ENCODE results near the gene HP1BP3.
"Not testable (repeated sequence)": the region's sequence is repeated elsewhere in the genome, so short reads cannot be mapped to it uniquely, and the experiment has no call there.

The HP1BP3 gene

DNA sequence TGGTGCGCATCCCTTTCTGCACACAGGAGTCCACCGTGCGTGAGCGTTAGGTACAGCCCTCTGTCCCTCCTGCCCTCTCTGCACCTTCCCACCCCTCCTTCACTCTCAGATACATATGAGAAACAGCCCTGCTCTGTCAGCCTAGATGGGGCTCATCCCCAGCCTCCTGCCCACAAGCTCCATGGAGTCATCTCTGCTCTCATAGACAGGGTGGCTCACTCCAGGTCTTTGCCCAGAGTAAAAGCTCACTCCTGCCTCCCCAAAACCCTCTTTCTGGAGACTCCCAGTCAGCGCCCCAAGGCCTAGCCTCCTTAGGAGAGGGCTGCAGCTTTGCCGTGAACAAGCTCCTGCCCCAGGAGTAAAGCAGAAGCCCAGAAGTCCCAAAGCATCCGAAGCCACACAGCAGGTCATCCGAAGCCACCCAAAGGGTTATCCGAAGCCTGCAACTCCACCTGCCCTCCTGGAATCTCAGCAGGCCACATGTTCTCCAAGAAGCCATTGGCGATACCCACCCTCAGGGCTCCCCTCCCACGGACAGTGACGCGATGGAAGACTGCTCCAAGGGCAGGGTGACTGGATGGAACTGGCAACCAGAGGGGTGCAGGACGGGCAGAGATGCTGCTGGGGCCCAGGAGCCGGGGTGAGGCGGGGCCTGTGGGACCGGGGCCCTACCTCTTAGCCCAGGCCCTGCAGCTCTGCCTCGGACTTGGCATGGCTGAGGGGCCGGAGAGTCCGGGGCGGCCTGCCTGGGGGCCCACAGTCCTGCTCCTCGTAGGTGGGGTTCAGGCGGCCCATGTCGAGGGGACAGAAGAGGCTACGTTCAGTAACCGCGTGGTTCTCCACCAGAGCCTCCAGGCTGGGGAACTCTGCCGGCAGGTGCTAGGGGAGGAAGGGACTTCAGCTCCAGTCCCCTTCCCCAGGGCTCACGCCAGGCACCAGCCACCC lies 65.7 kb downstream of the HP1BP3 start:
- POLR2A ChIA-PET (ENCODE audit: low non-redundant PET) = interaction anchor here (0.6 kb wide), 1 partner anchor 77 kb away, joined by 3 read pairs; no protein-coding TSS in a partner anchor
- TF ChIP-seq, protein P1, sequence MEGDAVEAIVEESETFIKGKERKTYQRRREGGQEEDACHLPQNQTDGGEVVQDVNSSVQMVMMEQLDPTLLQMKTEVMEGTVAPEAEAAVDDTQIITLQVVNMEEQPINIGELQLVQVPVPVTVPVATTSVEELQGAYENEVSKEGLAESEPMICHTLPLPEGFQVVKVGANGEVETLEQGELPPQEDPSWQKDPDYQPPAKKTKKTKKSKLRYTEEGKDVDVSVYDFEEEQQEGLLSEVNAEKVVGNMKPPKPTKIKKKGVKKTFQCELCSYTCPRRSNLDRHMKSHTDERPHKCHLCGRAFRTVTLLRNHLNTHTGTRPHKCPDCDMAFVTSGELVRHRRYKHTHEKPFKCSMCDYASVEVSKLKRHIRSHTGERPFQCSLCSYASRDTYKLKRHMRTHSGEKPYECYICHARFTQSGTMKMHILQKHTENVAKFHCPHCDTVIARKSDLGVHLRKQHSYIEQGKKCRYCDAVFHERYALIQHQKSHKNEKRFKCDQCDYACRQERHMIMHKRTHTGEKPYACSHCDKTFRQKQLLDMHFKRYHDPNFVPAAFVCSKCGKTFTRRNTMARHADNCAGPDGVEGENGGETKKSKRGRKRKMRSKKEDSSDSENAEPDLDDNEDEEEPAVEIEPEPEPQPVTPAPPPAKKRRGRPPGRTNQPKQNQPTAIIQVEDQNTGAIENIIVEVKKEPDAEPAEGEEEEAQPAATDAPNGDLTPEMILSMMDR (conservative IDR thresholded peaks at IDR 0.05; ENCODE audit: low read depth) = no peak
- DNase-seq (ENCODE audit: low spot score) = no peak
- peak overlapping the region; percentile 41 for H3K27ac ChIP-seq
- CTCF ChIA-PET = no interaction called here

DNA sequence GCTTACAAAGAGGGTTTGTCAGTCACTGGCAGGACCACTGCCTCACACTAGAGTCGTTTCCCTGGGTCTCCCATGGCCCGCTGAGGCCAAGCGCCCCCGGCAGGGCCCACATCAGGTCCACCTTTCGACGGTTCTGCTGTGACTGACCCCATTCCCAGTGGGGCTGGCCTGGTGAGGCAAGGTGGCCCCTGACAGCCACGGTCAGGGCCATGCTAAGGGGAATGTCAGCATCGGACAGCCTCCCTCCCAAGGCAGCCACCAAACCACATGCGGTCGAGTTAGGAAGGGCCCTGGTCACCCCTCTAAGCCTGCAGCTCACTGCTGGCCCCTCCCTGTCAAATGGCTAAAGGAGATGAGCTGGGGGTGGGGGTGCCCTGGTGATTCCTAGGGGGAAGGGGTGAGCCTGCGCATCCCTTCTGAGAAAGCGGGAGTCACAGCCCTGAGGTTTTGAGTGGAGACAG lies 66.4 kb downstream of the HP1BP3 start:
- H3K27ac ChIP-seq = peak overlapping the region; percentile 41
- ChIA-PET CTCF (no interaction called here), POLR2A (ENCODE audit: low non-redundant PET) (no interaction called here)
- no peak for DNase-seq (ENCODE audit: low spot score)
- TF ChIP-seq, protein P1 (conservative IDR thresholded peaks at IDR 0.05; ENCODE audit: low read depth) = no peak

DNA sequence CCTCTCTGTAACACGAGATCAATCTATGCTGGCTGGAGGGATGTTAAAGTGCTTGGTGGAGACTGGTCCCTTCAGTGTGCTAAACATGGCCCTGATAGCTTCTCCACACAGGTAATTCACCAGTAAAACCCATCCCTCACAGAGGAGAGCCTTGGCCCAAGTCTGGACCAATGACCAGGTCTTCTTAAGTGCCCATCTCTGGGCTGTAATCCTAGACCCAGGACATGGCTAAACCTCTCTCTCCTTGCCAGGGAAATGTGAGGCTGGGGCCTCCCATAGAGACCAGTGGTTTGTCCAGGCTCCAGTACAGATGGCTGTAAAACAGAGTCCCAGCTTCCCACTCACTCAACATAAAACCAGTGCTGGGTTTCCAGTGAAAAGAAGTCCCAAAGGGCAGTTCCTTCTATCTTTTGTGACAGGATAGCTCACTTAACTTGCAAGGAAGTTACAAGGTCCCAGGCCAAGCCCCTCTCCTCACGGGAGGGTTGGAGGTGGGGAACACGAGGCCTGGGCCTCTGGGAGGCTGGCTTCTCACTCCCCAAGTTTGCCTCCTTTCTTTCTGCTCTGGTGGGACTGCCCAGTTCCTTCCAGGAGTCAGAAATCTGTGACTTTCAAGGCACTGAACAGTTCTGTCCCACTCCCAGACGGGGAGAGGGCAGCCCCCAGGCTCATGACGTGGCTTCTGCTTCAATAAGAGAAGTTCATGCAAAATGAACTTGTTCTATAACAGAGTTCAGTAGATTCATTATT lies 67.1 kb downstream of the HP1BP3 start:
- peak overlapping the region; percentile 41 for H3K27ac ChIP-seq
- ChIA-PET POLR2A (ENCODE audit: low non-redundant PET) (interaction anchor here (0.5 kb wide), 1 partner anchor 20 kb away, joined by 3 read pairs; no protein-coding TSS in a partner anchor), CTCF (interaction anchor here (0.7 kb wide), 1 partner anchor 17 kb away, joined by 3 read pairs; no protein-coding TSS in a partner anchor)
- DNase-seq (ENCODE audit: low spot score) = no peak
- TF ChIP-seq, protein P1 (conservative IDR thresholded peaks at IDR 0.05; ENCODE audit: low read depth) = no peak

DNA sequence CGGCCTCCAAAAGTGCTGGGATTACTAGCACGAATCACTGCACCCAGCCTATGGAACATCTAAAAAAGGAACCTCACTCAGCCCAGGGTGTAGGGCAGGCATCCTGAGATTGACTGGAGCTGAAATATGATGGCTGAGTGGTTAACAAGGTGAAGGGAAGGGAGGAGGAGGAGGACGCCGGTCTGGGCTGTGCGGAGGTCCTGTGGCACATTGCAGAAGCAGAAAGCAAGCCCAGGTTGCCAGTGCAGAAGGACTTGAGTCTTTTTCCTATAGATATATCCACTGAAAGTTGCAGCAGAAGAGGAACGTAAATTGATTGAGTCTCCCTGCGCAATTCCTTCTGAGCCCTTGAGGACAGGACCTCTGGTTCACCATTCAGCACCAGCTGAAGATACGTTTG lies 67.8 kb downstream of the HP1BP3 start:
- DNase-seq (ENCODE audit: low spot score) = no peak
- H3K27ac ChIP-seq = 0 out of 2 replicates have a peak overlapping the region, but pooled peaks have one; percentile 26
- ChIA-PET CTCF (interaction anchor here (0.7 kb wide), 2 partner anchors 16 to 470 kb away, joined by 3 read pairs; no protein-coding TSS in a partner anchor), POLR2A (ENCODE audit: low non-redundant PET) (no interaction called here)
- TF ChIP-seq, protein P1 (conservative IDR thresholded peaks at IDR 0.05; ENCODE audit: low read depth) = no peak

DNA sequence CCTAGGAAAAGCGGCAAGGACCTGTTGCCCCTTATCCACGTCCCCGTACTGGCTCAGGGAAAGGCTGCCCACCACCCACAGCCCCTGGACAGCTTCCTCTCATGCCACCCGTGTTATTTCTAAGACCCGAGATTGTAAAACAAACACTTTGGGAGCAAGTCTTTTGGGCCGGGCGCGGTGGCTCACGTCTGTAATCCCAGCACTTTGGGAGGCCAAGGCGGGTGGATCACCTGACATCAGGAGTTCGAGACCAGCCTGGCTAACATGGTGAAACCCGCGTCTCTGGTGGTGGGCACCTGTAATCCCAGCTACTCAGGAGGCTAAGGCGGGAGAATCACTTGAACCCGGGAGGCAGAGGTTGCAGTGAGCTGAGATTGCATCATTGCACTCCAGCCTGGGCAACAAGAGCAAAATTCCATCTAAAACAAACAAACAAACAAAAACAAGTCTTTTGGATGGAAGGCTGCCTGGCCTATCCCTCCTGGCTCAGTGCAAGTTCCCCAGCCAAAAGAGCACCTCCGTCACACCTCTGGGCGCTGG lies 68.7 kb downstream of the HP1BP3 start:
- POLR2A ChIA-PET (ENCODE audit: low non-redundant PET); DNase-seq (ENCODE audit: low spot score): not testable (repeated sequence)
- CTCF ChIA-PET = interaction anchor here (0.7 kb wide), 1 partner anchor 471 kb away, joined by 3 read pairs; no protein-coding TSS in a partner anchor
- H3K27ac ChIP-seq = peak overlapping the region; percentile 26

DNA sequence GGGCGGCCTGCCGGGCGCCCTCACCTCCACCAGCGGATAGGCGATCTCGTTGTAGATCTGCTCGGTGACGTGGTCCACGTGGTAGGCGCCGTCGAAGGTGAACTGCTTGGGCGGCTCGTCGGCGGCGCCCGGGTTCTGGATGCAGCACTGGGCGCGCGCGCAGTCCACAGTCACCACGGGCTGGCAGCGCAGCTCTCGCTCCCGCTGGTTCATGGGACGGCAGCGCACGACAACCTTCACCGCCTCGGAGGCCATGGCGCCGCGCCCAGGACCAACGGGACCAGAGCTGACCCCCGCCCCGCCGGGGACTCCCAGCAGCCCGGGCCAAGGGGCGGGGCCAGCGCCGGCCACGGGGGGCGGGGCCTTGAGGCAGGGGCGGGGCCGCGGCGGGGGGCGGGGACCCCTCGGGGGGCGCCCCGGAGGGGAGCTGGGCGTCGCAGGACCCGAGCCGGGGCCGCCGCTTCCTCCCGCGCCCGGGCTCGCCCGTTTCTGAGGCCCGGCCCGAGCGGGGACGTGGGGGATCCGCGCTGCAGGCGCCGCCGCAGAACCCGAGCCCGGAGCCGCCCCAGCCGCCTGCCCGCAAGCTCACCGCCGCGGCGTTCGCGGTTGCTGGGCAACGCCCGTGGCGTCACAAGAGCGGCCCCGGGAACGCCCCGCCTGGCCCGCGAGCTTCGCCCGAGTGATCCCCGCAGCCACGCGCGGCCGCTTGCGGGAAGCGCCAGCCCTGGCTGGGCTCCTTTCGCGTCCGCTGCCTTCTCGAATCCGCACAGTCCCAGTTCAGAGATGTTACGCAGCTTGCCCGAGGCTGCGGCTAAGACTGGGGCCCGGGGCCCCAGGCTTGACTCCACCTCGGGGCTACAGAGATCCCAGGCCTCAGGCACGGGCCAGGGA lies 69.4 kb downstream of the HP1BP3 start, which contains the start of gene KIF17:
Gene KIF17, minus strand, starts transcription at position 556 of the 891 bp plus-strand sequence. Its CDS starts 301 bp downstream, at position 255.
- TF ChIP-seq, protein P1 (conservative IDR thresholded peaks at IDR 0.05; ENCODE audit: low read depth) = no peak
- peak within 1 kb of the TSS; percentile 26 for H3K27ac ChIP-seq
- peak; percentile 75 for DNase-seq (ENCODE audit: low spot score)
- ChIA-PET CTCF (no interaction called here), POLR2A (ENCODE audit: low non-redundant PET) (no interaction called here)

Measured in RWPE1 (cell line).